ENCODE measurements around the gene AGBL4. TPM values are rescaled to one million over a fixed set of nuclear protein-coding genes. Genes with fewer than 3 reads are reported as not detected.

AGBL4 gene
- total RNA-seq, 1 experiment from 2014 or later = not detected

DNA sequence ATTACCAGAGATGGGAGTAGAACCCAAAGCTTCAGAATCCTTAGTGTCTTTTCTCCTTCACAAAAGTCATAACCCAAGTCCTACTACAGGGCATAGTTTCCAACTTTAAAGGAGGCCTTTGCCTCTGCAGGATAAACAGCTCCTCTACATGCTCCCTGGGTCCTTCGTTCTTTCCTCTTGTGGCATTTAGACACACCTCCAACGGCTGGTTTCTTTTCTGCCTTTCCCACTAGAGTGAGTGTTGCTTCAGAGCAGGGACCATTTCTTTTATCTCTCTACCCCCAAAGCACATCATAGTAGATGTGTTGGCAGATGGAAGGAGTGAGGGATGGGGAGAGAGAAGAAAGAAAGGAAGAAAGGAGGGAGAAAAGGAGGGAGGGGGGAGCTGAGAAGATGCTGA lies 1407.0 kb downstream of the AGBL4 start:
- ChIA-PET POLR2A (no interaction called here), CTCF (no interaction called here), RAD21 (ENCODE audit: low non-redundant PET in 1 of 2, low total read pairs in 2 of 2, uncharacterized antibody in 2 of 2, unreplicated experiment in 2 of 2) (no interaction called here)
- Histone ChIP-seq H3K9ac (ENCODE audit: low read length) (no peak overlapping the region), H3K9me3 (ENCODE audit: control insufficient read depth in 1 of 2, insufficient read depth in 1 of 2, low read depth in 1 of 2, low read length in 2 of 2) (no peaks in the 10 kb centered on the region), H3K27ac (ENCODE audit: low read depth, low read length) (no peak overlapping the region), H4K20me1 (ENCODE audit: insufficient read depth) (no peaks in the 10 kb centered on the region), H2AFZ (ENCODE audit: low read depth, low read length, poor library complexity, severe bottlenecking) (no peak overlapping the region), H3K9me2 (ENCODE audit: insufficient read depth) (no peaks in the 10 kb centered on the region), H3K79me2 (ENCODE audit: insufficient read depth, low read length) (no peaks in the 10 kb centered on the region), H3K36me3 (ENCODE audit: control insufficient read depth in 1 of 2, insufficient read depth in 2 of 2, low read length in 2 of 2) (no peaks in the 10 kb centered on the region), H3K27me3 (ENCODE audit: insufficient read depth, low read length) (peaks cover 38% of the 10 kb centered on the region), H3K4me2 (ENCODE audit: low read length) (no peak overlapping the region), H3K4me3 (replicated peaks in 1 of 2; ENCODE audit: low read depth in 1 of 2, low read length in 2 of 2) (no peak overlapping the region), H3K4me1 (ENCODE audit: control insufficient read depth in 1 of 2, insufficient read depth in 2 of 2, low read length in 2 of 2) (peaks cover 0 to 8% of the 10 kb centered on the region in 2 experiments; a peak in 2 of 4 replicates)
- ATAC-seq (no peak), DNase-seq (ENCODE audit: low read depth, low spot score) (no peak)
- intact Hi-C loops (cut with micrococcal nuclease) = no loop called here
- TF ChIP-seq MAX (IDR thresholded peaks at IDR 0.05) (no peak), TCF7L2 (IDR thresholded peaks at IDR 0.05; ENCODE audit: borderline replicate concordance, extremely low read depth, insufficient read depth, insufficient read length) (no peak), CEBPB (IDR thresholded peaks at IDR 0.05; ENCODE audit: low read depth) (no peak), EGR1 (IDR thresholded peaks at IDR 0.05; ENCODE audit: low read depth) (no peak), ZBTB33 (IDR thresholded peaks at IDR 0.05; ENCODE audit: extremely low read depth, insufficient replicate concordance, low read length) (no peak), SIN3A (IDR thresholded peaks at IDR 0.05; ENCODE audit: low read depth) (no peak), REST (IDR thresholded peaks at IDR 0.05; ENCODE audit: low read depth) (no peak), FOSL1 (IDR thresholded peaks at IDR 0.05; ENCODE audit: low read depth) (no peak), POLR2A (IDR thresholded peaks at IDR 0.05; ENCODE audit: borderline replicate concordance, extremely low read depth, insufficient read depth, insufficient read length) (no peak), CBX3 (IDR thresholded peaks at IDR 0.05; ENCODE audit: low read depth) (no peak), EZH2 (IDR thresholded peaks at IDR 0.05) (no peak), SP1 (IDR thresholded peaks at IDR 0.05; ENCODE audit: low read depth) (no peak), POLR2AphosphoS5 (IDR thresholded peaks at IDR 0.05; ENCODE audit: low read depth, low read length) (no peak)
- TF ChIP-seq, protein P1, sequence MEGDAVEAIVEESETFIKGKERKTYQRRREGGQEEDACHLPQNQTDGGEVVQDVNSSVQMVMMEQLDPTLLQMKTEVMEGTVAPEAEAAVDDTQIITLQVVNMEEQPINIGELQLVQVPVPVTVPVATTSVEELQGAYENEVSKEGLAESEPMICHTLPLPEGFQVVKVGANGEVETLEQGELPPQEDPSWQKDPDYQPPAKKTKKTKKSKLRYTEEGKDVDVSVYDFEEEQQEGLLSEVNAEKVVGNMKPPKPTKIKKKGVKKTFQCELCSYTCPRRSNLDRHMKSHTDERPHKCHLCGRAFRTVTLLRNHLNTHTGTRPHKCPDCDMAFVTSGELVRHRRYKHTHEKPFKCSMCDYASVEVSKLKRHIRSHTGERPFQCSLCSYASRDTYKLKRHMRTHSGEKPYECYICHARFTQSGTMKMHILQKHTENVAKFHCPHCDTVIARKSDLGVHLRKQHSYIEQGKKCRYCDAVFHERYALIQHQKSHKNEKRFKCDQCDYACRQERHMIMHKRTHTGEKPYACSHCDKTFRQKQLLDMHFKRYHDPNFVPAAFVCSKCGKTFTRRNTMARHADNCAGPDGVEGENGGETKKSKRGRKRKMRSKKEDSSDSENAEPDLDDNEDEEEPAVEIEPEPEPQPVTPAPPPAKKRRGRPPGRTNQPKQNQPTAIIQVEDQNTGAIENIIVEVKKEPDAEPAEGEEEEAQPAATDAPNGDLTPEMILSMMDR (IDR thresholded peaks at IDR 0.05 in 2 of 3, conservative IDR thresholded peaks at IDR 0.05 in 1 of 3; ENCODE audit: borderline replicate concordance in 1 of 3, insufficient read depth in 1 of 3, low read depth in 2 of 3, low read length in 2 of 3) = no peak
- no TSS peak for BruUV-seq (replicated peaks)

Data from HCT116 (cell line).